Osteoblast (primary cell): ENCODE measurements around the gene C8B. TPM values are rescaled to one million over a fixed set of nuclear protein-coding genes. Genes with fewer than 3 reads are reported as not detected.
A peak's percentile ranks its signal among the peaks of the same experiment; 100 is the strongest.

Experiments used
- DNase-seq: peaks from one replicate; pipeline ENCODE4 v3.0.0; 2011; ENCODE audit warnings: low spot score, mixed read lengths; ENCODE audit not compliant: insufficient read length; ENCODE audit errors: missing footprints
- H2AFZ ChIP-seq: 2 replicates; pipeline ENCODE4 v1.6.0; 2011; ENCODE audit warnings: mild to moderate bottlenecking, low read length
- H3K27ac ChIP-seq: 2 replicates; pipeline ENCODE4 v1.5.1; 2011; ENCODE audit warnings: mild to moderate bottlenecking, low read depth, low read length, moderate library complexity
- H3K27me3 ChIP-seq: 2 replicates; pipeline ENCODE4 v1.6.0; 2012; ENCODE audit warnings: mild to moderate bottlenecking, control low read depth, inconsistent platforms, low read length, moderate library complexity; ENCODE audit not compliant: insufficient read depth
- H3K36me3 ChIP-seq: 2 replicates; pipeline ENCODE4 v1.5.1; 2011; ENCODE audit warnings: mild to moderate bottlenecking, low read length, control low read depth, moderate library complexity; ENCODE audit not compliant: insufficient read depth
- H3K4me1 ChIP-seq: 2 replicates; pipeline ENCODE4 v1.5.1; 2011; ENCODE audit warnings: mild to moderate bottlenecking, low read length, control low read depth, moderate library complexity; ENCODE audit not compliant: insufficient read depth
- H3K4me2 ChIP-seq: 2 replicates; pipeline ENCODE4 v1.6.0; 2011; ENCODE audit warnings: mild to moderate bottlenecking, low read length; ENCODE audit not compliant: insufficient read depth
- H3K4me3 ChIP-seq: fragments of 200-600 bp; sonication (generic); 3 replicates; pipeline ENCODE4 v1.5.1; 2012; ENCODE audit warnings: mild to moderate bottlenecking, low read length, inconsistent platforms; ENCODE audit not compliant: insufficient read depth
- H3K79me2 ChIP-seq: 2 replicates; pipeline ENCODE4 v1.6.0; 2012; ENCODE audit warnings: mild to moderate bottlenecking, low read length, control low read depth, inconsistent platforms; ENCODE audit not compliant: insufficient read depth
- H3K9me3 ChIP-seq: 2 replicates; pipeline ENCODE4 v1.5.1; 2011; ENCODE audit warnings: low read depth, low read length, control low read depth
- H4K20me1 ChIP-seq: 2 replicates; pipeline ENCODE4 v1.6.0; 2012; ENCODE audit warnings: mild to moderate bottlenecking, low read length, control low read depth; ENCODE audit not compliant: insufficient read depth
- total RNA-seq: library from RNA; depleted of rRNA; stranded (reverse); fragments of >200 nt; gene quantifications from 2 replicates; pipeline ENCODE4 v1.2.3, GENCODE V29; 2012
- TF ChIP-seq, protein P1 (sequence below): IDR thresholded peaks from 2 replicates; pipeline ENCODE4 v1.5.1; 2011; ENCODE audit warnings: mild to moderate bottlenecking, low read depth, low read length, moderate library complexity; ENCODE audit errors: extremely low read depth

Gene C8B
- total RNA-seq, 1 donor: not detected

DNA sequence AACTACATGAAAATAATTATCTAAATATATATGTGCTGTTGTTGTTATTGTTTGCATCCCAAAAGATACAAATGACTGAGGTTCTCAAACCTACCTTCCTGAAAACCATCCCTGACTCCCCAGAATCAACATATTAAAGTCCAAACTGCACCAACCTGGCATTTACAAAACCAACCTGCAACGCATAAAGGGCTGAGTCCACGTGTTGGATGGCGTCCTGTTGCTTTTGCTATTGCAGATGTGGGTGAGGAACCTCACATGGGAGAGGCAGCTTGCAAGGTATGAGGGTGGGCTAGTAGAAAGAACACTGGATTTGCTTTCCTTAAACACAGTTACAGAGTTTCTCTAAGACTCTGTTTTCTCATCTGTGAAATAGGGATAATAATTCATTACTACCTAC, 1.5 kb upstream of the C8B start:
- H2AFZ ChIP-seq: no peak overlapping the region
- H3K4me1 ChIP-seq: no peaks in the 10 kb centered on the region
- H3K27ac ChIP-seq: no peak overlapping the region
- no peaks in the 10 kb centered on the region for H4K20me1 ChIP-seq
- no peaks in the 10 kb centered on the region for H3K9me3 ChIP-seq
- TF ChIP-seq, protein P1, sequence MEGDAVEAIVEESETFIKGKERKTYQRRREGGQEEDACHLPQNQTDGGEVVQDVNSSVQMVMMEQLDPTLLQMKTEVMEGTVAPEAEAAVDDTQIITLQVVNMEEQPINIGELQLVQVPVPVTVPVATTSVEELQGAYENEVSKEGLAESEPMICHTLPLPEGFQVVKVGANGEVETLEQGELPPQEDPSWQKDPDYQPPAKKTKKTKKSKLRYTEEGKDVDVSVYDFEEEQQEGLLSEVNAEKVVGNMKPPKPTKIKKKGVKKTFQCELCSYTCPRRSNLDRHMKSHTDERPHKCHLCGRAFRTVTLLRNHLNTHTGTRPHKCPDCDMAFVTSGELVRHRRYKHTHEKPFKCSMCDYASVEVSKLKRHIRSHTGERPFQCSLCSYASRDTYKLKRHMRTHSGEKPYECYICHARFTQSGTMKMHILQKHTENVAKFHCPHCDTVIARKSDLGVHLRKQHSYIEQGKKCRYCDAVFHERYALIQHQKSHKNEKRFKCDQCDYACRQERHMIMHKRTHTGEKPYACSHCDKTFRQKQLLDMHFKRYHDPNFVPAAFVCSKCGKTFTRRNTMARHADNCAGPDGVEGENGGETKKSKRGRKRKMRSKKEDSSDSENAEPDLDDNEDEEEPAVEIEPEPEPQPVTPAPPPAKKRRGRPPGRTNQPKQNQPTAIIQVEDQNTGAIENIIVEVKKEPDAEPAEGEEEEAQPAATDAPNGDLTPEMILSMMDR: no peak
- no peaks in the 10 kb centered on the region for H3K79me2 ChIP-seq
- no peak overlapping the region for H3K4me2 ChIP-seq
- no peaks in the 10 kb centered on the region for H3K27me3 ChIP-seq
- H3K4me3 ChIP-seq: no peak overlapping the region
- DNase-seq: no peak
- no peaks in the 10 kb centered on the region for H3K36me3 ChIP-seq

DNA sequence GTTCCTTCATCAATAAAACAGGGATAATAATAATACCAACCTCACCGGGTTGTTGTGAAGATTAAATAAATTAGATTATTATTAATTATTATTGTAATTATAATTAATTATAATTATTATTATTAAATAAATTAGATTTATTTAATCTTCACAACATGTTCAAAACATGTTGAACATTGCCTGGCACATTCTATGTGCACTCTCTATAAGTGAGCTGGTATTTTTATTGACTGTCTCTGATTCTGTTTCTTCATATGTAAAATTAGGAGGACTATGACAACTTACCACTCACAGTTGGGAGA, 834 bp upstream of the C8B start:
- Histone ChIP-seq H3K9me3 (no peaks in the 10 kb centered on the region), H3K4me2 (no peak overlapping the region), H3K4me1 (no peaks in the 10 kb centered on the region), H3K36me3 (no peaks in the 10 kb centered on the region), H2AFZ (no peak overlapping the region), H3K27me3 (no peaks in the 10 kb centered on the region), H3K4me3 (no peak overlapping the region), H3K27ac (no peak overlapping the region), H4K20me1 (no peaks in the 10 kb centered on the region), H3K79me2 (no peaks in the 10 kb centered on the region)
- TF ChIP-seq, protein P1: no peak
- no peak for DNase-seq

DNA sequence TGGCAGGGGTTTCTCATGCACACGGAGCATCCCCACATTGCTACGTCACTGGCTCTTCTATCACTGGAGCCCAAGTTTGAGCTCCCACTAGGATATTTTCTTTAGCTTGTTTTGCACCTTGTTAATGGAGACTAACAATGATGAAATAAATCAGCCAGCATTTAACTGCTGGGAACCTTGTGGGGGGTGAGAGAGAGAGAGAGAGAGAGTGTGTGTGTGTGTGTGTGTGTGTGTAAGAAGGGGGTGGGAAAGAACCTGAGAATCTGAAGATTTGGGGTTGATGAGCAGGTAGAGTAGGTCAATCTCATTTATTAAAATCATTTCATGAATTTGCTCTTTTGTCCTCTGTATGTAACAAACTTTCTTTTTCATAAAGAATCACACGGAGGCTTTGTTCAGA, 624 bp downstream of the C8B start:
- H3K4me1 ChIP-seq: no peaks in the 10 kb centered on the region
- no peaks in the 10 kb centered on the region for H3K36me3 ChIP-seq
- peak; percentile 52 for DNase-seq
- H4K20me1 ChIP-seq: no peaks in the 10 kb centered on the region
- H3K9me3 ChIP-seq: no peaks in the 10 kb centered on the region
- H2AFZ ChIP-seq: no peak overlapping the region
- no peak overlapping the region for H3K4me2 ChIP-seq
- H3K4me3 ChIP-seq: no peak overlapping the region
- no peak overlapping the region for H3K27ac ChIP-seq
- TF ChIP-seq, protein P1: no peak
- no peaks in the 10 kb centered on the region for H3K27me3 ChIP-seq
- no peaks in the 10 kb centered on the region for H3K79me2 ChIP-seq

DNA sequence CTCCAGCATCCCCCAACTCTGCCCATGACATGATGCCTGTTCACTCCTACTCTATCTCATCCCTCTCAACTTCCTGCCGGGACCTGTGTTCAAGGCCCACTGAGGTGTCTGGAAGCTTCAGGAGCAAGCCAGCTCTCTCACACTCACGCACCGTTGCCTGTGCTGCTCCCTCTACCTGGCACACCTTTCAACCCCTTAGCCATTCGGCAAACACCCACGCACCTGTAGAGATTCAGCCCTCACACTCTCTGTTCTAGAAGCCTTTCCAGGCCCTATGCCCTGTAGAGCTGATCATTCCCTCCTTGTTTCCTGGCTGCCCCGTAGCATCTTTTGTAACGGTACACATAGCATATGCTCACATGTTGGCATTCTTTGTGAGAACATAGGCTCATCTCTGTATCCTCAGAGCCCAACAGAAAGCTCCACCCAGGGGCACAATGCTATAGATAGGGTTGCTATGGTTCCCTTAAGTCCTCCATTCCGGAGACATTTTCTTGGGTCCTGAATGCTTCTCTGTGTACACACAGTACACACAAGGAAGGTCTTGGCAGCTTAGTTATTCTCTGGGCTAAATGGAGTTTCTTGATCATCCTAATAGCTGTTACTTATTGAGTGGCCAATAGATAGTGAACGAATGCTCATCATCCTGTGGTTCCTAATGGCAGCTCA, 1.3 kb downstream of the C8B start:
- no peaks in the 10 kb centered on the region for H3K36me3 ChIP-seq
- H3K9me3 ChIP-seq: no peaks in the 10 kb centered on the region
- H2AFZ ChIP-seq: no peak overlapping the region
- H3K27me3 ChIP-seq: no peaks in the 10 kb centered on the region
- H3K4me1 ChIP-seq: no peaks in the 10 kb centered on the region
- TF ChIP-seq, protein P1: no peak
- H3K4me2 ChIP-seq: no peak overlapping the region
- no peaks in the 10 kb centered on the region for H4K20me1 ChIP-seq
- H3K4me3 ChIP-seq: no peak overlapping the region
- H3K27ac ChIP-seq: no peak overlapping the region
- no peak for DNase-seq
- no peaks in the 10 kb centered on the region for H3K79me2 ChIP-seq
